A172 (cell line): ENCODE measurements around the gene LDLRAD4. TPM values are rescaled to one million over a fixed set of nuclear protein-coding genes. Genes with fewer than 3 reads are reported as not detected.

ENCODE experiments used
- DNase-seq: peaks from one replicate; pipeline ENCODE4 v3.0.0-alpha.2; 2015; ENCODE audit warnings: low spot score
- total RNA-seq: library from RNA; depleted of rRNA; stranded (reverse); fragments of >200 nt; shearing (Covaris generic); gene quantifications from 2 replicates; pipeline ENCODE4 v1.2.3, GENCODE V29; 2014

The LDLRAD4 gene
- total RNA-seq, 1 experiment from 2014 or later: 5.7 TPM

DNA sequence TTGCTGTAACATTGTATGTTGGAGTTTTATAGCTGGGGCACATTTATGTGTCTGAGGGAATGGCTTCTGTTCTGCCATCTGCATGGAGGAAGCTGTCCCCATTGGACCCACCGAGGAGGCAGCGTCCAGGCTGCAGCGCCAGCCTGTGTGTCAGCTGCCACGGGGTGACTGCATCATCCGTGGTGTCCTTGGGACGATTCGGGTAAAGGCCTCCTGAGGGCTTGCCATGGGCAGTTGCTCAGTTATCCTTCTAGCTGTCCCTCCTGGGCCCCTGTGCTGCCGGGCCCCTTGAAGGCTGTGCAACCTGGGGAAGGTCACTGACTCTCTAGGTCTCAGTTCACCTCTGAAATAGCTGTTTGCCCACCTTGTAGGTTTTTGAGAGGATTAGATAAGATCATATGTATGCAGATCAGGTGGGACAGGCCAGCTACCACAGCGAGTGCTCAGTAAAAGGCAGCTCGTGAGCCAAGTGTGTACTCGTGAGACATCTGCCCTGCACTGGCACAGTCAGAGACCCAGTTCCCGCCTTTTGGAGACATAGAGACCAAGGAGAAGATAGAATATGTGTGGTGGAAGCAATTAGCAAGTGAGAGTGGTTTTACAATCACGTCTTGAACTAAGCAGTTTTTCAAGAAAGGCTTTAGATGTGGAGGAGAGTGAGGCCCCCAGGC lies 10.6 kb downstream of the LDLRAD4 start:
- DNase-seq: no peak

DNA sequence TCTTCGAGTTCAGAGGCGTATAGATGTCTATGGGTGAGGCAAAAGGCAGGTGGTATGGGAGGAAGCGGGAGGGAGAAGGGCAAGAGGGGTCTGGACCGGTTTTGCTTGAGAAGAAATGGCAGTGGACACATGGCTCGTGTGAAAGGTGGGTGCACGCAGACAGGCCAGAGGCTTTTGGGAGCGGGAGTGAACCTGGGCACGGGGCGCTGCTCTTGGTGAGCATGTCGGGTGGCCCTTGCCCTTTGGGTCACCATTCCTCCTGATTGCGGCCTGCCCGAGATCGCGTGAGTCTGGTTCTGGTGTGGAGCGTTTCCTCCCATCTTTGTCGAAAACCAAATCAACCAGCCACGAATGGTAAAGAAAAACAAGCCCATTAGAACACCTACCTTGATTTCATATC lies 12.6 kb downstream of the LDLRAD4 start:
- no peak for DNase-seq

DNA sequence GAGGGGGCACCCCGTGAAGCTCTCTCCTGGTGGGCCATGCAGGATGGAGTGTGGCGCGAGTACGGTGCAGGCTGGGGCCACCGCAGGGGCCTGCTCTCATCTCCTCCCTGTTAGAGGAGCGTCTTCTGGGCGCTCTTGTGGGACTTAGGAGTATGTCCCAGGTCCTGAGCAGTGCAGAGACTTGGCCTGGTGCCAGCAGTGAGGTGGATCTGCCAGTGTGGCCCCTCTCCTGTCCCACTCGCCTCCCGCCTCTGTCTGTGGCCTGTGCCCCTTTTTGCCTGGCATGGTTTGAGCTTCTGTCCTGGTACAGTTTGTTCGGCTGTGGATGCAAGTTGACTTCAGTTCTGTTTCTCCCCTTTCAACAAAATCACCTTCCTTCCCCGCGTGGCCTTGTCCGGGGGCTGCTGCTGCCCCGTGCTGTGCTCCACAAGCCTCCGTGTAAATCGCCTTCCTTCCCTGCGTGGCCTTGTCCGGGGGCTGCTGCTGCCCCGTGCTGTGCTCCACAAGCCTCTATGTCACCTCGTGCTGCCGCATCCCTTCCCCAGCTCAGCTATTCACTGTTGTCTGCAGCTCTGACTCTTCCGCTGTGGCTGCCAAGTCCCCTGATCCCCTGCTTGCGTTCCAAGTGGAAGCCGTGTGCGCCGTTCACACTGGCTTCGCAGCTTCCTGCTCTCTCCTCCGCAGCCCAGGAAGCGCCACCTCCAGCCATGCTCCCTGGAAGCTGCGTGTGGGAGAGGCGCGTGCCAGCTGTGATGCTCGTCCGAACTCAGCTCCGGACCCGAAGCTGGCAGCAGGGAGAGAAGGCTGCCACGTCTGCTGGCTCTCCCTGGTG lies 13.7 kb downstream of the LDLRAD4 start:
- no peak for DNase-seq

DNA sequence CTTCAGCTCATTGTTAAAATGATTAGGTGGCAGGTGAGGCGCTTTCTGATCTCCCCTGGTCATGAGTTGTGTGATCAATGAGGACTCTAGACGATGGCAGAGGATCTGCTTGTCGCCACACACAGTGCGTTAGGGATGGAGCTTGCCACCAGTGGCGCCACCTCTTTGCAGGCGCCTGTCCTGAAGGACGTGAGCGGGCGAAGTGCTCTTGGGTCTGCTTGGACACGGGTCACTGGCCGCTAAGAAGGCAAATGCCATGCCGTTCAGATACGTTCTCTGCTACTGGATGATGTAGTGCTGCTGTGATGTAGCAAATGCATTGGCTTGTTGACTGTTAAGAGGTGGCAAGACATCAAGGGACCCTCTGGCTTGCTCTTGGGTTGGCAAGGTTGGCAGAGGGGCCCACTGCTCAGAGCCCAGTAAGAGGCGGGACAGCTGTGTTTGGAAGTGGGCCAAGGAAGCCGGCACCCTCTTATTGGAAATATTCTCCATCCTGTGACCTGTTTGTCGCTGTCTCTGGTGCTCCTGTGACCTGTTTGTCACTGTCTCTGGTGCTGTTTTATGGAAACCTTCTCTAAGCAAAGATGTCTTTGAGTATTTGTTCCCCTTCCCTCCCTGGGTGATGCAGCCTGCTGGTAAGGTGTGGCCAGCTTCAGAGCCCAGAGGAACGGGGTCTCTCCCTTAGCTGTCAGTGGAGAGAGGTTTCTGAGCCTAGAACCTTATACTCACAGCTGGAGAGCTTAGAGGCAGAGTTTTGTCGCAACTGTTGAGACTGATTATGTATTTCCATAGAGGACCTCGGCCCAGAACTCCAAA lies 14.6 kb downstream of the LDLRAD4 start:
- no peak for DNase-seq

DNA sequence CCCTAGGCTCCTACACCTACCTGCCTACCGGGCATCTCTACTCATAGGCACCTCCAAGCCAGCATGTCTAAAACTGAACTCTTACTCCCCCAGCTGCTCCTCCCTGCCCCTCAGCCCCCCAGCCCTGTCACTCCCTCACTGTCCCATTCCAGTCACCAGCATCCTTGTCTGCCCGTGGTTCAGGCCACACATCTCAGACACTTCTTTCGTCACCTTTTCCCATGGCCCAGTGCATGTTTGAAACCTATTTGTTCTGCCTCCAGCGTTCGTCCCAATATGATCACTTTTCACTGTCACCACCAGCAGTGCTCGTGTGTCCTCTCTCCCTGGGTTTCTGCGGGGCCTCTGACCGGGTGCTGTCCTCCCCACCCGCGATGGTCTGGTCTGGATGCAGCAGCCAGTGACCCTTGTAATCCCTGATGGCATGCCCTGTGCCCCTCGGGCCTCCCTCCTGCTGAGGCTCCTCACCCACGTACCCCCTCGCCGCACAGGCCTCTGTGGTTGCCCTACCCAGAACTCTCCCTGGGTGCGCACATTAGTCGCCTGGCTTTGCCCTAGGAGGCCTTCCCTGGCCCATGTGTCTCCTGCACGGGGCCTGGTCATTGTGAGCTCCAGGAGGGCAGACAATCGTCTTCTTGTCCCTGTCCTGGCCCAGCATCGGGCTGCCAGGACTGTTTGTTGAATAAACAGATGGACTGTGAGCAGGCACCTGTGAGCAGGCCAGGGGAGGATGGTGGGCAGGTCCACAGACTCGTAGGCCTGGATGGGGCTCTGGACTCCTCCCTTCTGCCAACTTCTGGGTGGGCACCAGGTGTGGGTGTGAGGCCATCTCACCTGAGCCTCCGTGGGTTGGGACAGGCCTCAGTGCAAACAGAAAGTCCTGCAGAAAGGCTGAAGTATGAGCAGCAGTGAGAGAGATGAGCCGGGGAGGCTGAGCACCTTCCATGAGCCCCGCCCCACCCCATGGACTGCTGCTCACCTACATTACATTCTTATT lies 15.5 kb downstream of the LDLRAD4 start:
- no peak for DNase-seq

- peak; percentile 55 for DNase-seq
Observed at GRCh38 chr18:13235421-13235831, 16.9 kb downstream of the LDLRAD4 start.

DNA sequence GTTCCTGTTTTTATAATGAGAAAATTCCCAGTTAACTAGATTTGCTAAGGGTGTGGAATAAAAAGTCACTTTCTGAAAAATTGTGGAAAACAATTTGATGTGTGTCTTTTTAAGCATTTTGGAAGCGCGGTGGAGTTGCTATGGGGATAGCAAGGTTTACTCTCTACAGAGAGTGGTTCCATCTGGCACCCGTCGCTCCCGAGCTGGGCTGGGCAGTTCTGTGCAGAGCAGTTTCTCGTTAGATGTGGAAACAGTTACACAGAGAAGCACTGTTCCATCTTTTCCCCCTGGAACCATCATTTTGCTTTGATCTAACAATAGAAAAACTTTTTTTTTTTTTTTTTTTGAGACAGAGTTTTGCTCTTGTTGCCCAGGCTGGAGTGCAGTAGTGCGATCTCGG lies 17.4 kb downstream of the LDLRAD4 start:
- DNase-seq: no peak

DNA sequence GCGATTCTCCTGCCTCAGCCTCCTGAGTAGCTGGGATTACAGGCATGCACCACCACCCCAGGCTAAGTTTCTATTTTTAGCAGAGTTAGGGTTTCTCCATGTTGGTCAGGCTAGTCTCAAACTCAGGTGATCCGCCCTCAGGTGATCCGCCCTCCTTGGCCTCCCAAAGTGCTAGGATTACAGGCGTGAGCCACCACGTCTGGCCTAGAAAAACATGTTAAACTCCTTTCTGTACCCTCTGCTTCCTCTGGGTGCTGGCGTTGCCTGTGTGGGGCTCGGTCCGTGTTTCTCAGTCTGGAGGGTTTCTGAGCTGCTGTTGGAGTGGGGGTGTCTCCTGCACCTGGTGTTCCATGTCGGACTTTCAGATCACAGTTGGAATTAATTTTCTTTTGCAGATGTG lies 17.9 kb downstream of the LDLRAD4 start:
- DNase-seq: no peak

DNA sequence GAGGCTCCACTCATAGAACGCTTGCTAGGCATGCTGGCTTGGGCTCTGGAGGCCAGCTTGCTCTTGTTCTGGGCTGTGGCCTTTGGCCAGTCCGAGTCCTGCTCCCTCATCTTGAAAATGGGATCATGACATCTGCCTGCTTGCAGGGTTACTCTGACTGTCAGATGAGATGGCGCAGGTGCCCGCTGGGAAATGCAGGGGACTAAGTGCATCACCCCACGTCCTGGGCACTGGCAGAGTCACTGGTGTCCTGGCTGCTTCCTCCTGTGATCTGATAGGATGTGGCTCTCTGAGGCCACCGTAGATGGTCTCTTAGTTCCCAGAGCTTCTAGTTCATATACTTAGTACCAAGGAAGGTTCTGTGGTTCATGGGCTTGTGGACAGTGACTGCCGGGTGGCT lies 18.5 kb downstream of the LDLRAD4 start:
- DNase-seq: no peak

- DNase-seq: no peak
Observed at GRCh38 chr18:13237641-13238040, 19.1 kb downstream of the LDLRAD4 start.

GRCh38 chr18:13239171-13239956 lies 20.8 kb downstream of the LDLRAD4 start:
- DNase-seq: no peak

DNA sequence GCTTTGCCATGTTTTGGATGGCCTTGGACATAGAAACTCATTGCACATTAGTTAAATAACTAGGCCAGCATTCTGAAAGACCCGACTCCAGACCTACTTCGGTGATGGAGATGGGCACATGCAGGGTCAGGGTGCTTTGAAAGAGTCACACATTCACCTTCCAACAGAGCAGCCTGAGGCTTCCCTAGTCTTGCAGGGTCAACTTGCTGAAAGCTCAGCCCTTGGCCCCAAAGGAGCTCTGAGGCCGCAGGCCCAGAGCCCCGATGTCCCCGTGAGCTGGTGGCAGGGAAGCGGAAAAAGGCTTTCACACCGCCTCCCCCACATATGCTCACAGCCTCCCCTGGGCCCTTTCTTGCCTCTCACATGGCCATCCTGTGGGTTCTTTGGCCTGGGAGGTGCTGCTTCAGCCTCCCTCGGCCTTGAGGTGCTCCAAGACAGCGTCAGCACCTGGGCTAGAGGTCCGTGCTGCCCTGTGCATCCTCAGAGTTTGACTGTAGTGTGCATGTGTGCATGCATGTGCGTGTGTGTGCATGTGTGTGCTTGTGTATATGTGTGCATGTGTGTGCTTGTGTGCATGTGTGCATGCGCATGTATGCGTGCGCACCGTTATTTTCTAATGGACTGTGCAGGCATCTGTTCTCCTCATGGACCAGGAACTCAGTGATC lies 21.6 kb downstream of the LDLRAD4 start:
- no peak for DNase-seq

GRCh38 chr18:13241083-13241892 lies 22.7 kb downstream of the LDLRAD4 start:
- DNase-seq: no peak

DNA sequence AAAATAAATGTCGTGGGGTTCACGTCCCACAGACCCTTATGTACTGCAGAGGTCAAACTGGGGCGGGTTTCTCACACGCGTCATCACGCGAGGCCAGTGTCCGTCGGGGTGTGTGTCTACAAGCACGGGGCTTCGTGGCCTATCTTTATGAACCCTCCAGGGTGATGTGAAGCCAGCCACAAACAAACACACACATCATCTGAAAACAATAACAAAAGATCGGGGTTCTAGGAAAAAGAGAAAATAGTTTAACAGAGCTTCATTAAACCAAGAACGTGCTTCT lies 23.3 kb downstream of the LDLRAD4 start:
- no peak for DNase-seq

DNA sequence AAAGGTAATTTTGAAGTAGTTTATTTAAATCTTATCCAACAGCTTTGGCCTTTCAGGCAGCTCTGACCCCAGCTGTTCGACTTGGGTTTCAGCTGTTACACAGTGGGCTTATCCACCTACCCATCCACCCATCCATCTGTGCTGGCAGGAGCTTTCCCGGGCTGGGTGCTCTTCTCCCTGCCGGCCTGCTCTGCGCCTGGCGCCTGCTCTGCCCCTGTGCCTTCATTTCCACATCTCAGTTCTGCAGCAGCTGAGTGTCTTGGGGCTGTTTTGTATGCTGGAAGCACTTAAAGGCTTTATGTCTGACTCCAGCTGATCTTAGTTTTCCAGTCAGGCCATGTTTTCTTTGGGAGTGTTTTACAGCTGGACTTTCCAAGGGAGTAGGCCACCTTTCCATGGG lies 24.2 kb downstream of the LDLRAD4 start:
- no peak for DNase-seq

- no peak for DNase-seq
Observed at GRCh38 chr18:13243363-13243762, 24.8 kb downstream of the LDLRAD4 start.

DNA sequence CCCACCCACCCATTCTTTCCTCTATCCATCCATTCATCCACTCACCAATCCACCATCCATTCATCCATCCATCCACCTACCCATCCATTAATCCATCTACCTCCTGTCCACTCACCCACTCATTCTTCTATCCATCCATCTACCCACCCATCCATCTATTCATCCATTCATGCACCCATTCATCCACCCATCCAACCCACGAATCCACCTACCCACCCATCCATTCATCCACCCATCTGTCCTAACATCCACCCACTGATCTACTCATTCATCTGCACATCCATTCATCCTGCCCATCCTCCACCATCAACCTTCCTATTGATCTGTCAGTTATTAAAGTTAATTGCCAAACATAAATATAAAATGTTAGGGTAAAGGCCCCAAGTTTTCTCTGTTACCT lies 25.6 kb downstream of the LDLRAD4 start:
- no peak for DNase-seq

GRCh38 chr18:13245481-13246000 lies 27.0 kb downstream of the LDLRAD4 start:
- DNase-seq: no peak

DNA sequence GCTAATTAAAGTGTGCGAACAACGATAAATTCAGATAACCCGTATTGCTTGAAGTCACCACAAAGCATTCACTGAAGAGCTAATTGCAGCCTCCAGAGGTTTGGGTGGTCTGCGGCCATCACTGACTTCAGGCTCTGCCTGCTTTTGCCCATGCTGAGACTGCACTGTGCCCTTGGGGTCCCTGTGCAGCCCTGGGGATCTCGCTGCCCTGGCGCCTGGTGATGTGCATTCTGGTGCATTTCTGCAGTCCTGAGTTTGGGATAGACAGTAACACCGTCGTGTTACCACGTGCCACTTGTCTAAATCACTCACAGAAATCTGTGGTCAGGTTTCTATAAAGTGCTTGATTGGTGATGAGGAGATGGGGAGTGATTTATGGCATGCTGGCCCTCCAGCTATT lies 27.6 kb downstream of the LDLRAD4 start:
- no peak for DNase-seq
